T-cell (primary cell): ENCODE results near the gene ADAM17. TPM values are rescaled to one million over a fixed set of nuclear protein-coding genes. Genes with fewer than 3 reads are reported as not detected.
A peak's percentile ranks its signal among the peaks of the same experiment; 100 is the strongest.
"Not testable (repeated sequence)": the region's sequence is repeated elsewhere in the genome, so short reads cannot be mapped to it uniquely, and the experiment has no call there.

ENCODE experiments used
- ATAC-seq, 4 experiments: fragments of 200-7000 bp in 3 of 4; fragments of 150-1000 bp in 1 of 4; cut with Tn5 transposase; replicated peaks in 1 of 4; 1 replicate in 3 of 4; 2 replicates in 1 of 4; pipeline ENCODE4 v1.10.0; 2021; ENCODE audit warnings: moderate library complexity in 3 of 4, mild to moderate bottlenecking in 2 of 4, moderate number of reproducible peaks in 1 of 4
- CTCF ChIA-PET, 2 donors: fragments of 300-600 bp; sonication (Branson Sonifier 250); formaldehyde crosslinking; loops; one replicate each; lab custom pipeline; 2022; ENCODE audit warnings: antibody characterized with exemption in 2 of 2; lab: Charles Lee
- POLR2A ChIA-PET, 2 donors: fragments of 300-600 bp; sonication (Branson Sonifier 250); formaldehyde crosslinking; loops; one replicate each; lab custom pipeline; 2022; ENCODE audit warnings: antibody characterized with exemption in 2 of 2; lab: Charles Lee
- DNase-seq, 35 experiments: peaks; one replicate each; pipeline versions ENCODE4 v3.0.0 to v3.0.0-alpha.2; 2013 to 2023
- H3K27ac ChIP-seq: one replicate; pipeline ENCODE4 v1.5.1; 2013; ENCODE audit warnings: low read length
- H3K27me3 ChIP-seq, 2 experiments: replicated peaks in 1 of 2; 1 replicate in 1 of 2; 2 replicates in 1 of 2; pipeline versions ENCODE4 v1.6.1 to v1.7.0; 2013; ENCODE audit warnings: low read length in 1 of 2, mixed read lengths in 1 of 2; ENCODE audit not compliant: control insufficient read depth in 2 of 2, insufficient read depth in 2 of 2; ENCODE audit errors: extremely low read depth in 1 of 2
- H3K36me3 ChIP-seq, 2 donors: 1 replicate in 1 of 2; 2 replicates in 1 of 2; pipeline versions ENCODE4 v1.6.1 to v1.7.0; 2013; ENCODE audit warnings: low read length in 1 of 2; ENCODE audit not compliant: control insufficient read depth in 2 of 2, insufficient read depth in 1 of 2; ENCODE audit errors: extremely low read depth in 1 of 2
- H3K4me1 ChIP-seq, 2 experiments: 1 replicate in 1 of 2; 2 replicates in 1 of 2; pipeline versions ENCODE4 v1.6.1 to v1.7.0; 2013; ENCODE audit warnings: low read length in 2 of 2, mixed read lengths in 1 of 2; ENCODE audit not compliant: insufficient read depth in 2 of 2, control insufficient read depth in 1 of 2; ENCODE audit errors: extremely low read depth in 1 of 2
- H3K4me3 ChIP-seq, 2 donors: 1 replicate in 1 of 2; 2 replicates in 1 of 2; pipeline versions ENCODE4 v1.5.1 to v1.7.0; 2013; ENCODE audit warnings: mild to moderate bottlenecking in 2 of 2, low read length in 1 of 2, moderate library complexity in 1 of 2; ENCODE audit not compliant: control insufficient read depth in 1 of 2; ENCODE audit errors: extremely low read depth in 1 of 2
- H3K9me3 ChIP-seq: 2 replicates; pipeline ENCODE4 v1.7.0; 2013
- H3K27ac Mint-ChIP-seq, 2 donors: one replicate each; pipeline ENCODE4 v1.8.0; 2020 to 2021; ENCODE audit warnings: mild to moderate bottlenecking in 2 of 2, mixed read lengths in 2 of 2
- H3K27me3 Mint-ChIP-seq, 2 donors: one replicate each; pipeline ENCODE4 v1.8.0; 2021 to 2022; ENCODE audit warnings: mixed read lengths in 2 of 2
- H3K36me3 Mint-ChIP-seq: one replicate; pipeline ENCODE4 v1.8.0; 2021; ENCODE audit warnings: mixed read lengths
- H3K4me1 Mint-ChIP-seq, 3 donors: one replicate each; pipeline ENCODE4 v1.8.0; 2020 to 2022; ENCODE audit warnings: mixed read lengths in 3 of 3, mild to moderate bottlenecking in 1 of 3
- H3K4me3 Mint-ChIP-seq, 3 donors: one replicate each; pipeline ENCODE4 v1.8.0; 2020 to 2022; ENCODE audit warnings: mild to moderate bottlenecking in 3 of 3, mixed read lengths in 3 of 3, moderate library complexity in 3 of 3
- H3K9me3 Mint-ChIP-seq, 3 donors: one replicate each; pipeline ENCODE4 v1.8.0; 2020 to 2022; ENCODE audit warnings: mixed read lengths in 3 of 3
- WGBS: methylation state at CpG from one replicate; pipeline ENCODE4 v1.1.5; 2013; ENCODE audit warnings: missing lambda C conversion rate; ENCODE audit not compliant: insufficient coverage; 5-methylcytosine and 5-hydroxymethylcytosine counted together
- total RNA-seq, 35 experiments: library from RNA in 6 of 35; stranded (reverse) in 6 of 35; fragments of 120-200 nt in 1 of 35; gene quantifications; one replicate each; pipeline versions ENCODE4 v1.2.1 to v1.2.4 and lab custom pipeline; 2013 to 2026

Gene ADAM17
- total RNA-seq, 5 donors from 2014 or later (not counting 1 experiment from before 2014, with no cell fraction given), result 26.5 to 34.5 (median 29.5) TPM

DNA sequence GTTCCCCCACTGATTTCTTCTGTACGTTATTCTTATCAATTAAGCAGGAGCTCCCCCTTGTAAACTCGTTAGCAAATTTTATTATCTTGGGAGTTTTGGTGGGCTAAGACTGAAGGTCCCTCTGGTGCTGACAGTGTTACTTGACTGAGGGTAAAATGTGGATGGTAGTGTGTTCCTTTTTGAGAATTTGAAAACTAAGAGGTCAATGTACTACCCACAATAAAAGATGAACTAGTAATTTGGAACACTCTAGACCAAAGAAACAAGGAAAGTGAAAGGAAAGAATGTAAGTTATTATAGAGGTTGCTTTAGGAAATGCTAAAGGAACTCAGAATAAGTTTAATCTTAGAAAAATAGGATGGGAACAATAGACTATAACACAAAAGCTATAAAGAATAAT, 40.1 kb upstream of the ADAM17 start:
- CTCF ChIA-PET, result interaction anchor here in 1 of 2 donors (0.7 to 1.1 kb wide), 3 partner anchors 26 to 40 kb away, joined by 3 to 4 read pairs (median 3); no protein-coding TSS in a partner anchor
- peaks cover 4 to 10% (median 9%) of the 10 kb centered on the region in 3 donors for H3K9me3 Mint-ChIP-seq

DNA sequence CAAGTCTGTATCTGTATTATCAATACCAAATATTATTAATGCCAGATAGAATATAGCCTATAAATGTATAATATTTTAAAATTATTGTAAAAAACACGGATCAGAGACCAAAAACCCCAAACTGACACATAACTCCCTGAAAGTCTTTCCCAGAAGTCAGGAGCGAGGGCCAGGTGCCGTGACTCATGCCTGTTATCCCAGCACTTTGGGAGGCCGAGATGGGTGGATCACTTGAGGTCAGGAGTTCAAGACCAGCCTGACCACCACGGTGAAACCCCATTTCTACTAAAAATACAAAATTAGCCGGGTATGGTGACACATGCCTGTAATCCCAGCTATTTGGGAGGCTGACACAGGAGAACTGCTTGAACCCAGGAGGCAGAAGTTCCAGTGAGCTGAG, 39.6 kb upstream of the ADAM17 start:
- WGBS, result no CpG with 5 or more reads among the region's 6 CpGs
- not testable (repeated sequence) for ATAC-seq

More for the DNA sequence above, 40.1 kb upstream of the ADAM17 start:
- DNase-seq (no peak), ATAC-seq (peak in 1 of 4 experiments; percentile 16)
- peaks cover 43 to 65% (median 52%) of the 10 kb centered on the region in 3 donors for H3K4me1 Mint-ChIP-seq
- Histone ChIP-seq H3K4me1 (peaks cover 0 to 15% of the 10 kb centered on the region in 2 experiments), H3K27me3 (no peaks in the 10 kb centered on the region), H3K4me3 (no peak overlapping the region), H3K27ac (peak overlapping the region; percentile 44), H3K36me3 (peaks cover 4 to 14% of the 10 kb centered on the region in 2 donors), H3K9me3 (peaks cover 4% of the 10 kb centered on the region)
- peak overlapping the region; percentile 79 to 83 for H3K27ac Mint-ChIP-seq
- POLR2A ChIA-PET, result interaction anchor here (0.6 to 3.4 kb wide), 3 partner anchors 13 to 215 kb away, joined by 3 to 18 read pairs (median 7); no protein-coding TSS in a partner anchor
- no peaks in the 10 kb centered on the region for H3K27me3 Mint-ChIP-seq
- peak overlapping the region; percentile 52 to 72 (median 52) for H3K4me3 Mint-ChIP-seq
- no CpG with 5 or more reads among the region's 2 CpGs for WGBS
- H3K36me3 Mint-ChIP-seq, result peaks cover 35% of the 10 kb centered on the region

DNA sequence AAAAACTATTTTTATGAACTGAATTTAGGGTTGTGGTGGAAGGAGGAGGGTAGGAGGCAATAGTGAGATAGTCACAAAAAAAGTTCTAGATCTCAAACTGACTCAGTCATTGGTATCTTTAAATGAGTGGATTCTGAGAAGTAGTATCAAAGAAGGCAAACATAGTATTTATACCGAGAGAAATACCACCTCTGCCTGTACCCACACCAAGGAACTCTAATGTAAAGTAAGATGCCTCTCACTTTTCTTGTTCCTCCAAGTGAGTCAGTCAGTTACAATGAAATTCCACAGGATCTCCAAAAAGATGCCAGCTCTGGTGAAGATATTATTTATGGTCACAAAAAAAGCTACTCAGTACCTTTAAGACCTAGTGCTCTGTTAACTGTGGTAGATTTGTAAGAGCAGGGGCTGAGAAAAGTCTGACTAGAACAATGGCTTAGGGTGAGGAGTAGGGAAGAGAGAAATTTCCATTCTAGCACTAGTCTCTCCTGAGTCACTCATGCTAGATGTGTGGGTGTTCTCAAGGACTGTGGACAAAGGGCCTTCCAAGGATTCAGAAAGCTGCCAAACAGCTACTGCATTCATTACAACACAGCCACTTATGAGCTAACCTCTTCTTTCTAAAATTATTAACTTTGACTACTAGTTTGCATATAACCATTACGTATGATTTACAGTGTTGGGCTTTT, 38.9 kb upstream of the ADAM17 start:
- H3K4me3 Mint-ChIP-seq, result no peak overlapping the region
- peak overlapping the region; percentile 34 to 44 for H3K27ac Mint-ChIP-seq
- ATAC-seq (no peak), DNase-seq (no peak)
- Histone ChIP-seq H3K4me3 (no peak overlapping the region), H3K4me1 (peaks cover 0 to 15% of the 10 kb centered on the region in 2 experiments), H3K27ac (peak overlapping the region; percentile 0), H3K27me3 (no peaks in the 10 kb centered on the region), H3K9me3 (peaks cover 2% of the 10 kb centered on the region), H3K36me3 (peaks cover 4 to 18% of the 10 kb centered on the region in 2 donors)
- WGBS, result no CpG with 5 or more reads among the region's 2 CpGs
- H3K36me3 Mint-ChIP-seq, result peaks cover 32% of the 10 kb centered on the region
- no peaks in the 10 kb centered on the region for H3K27me3 Mint-ChIP-seq
- CTCF ChIA-PET, result interaction anchor here (0.6 to 0.7 kb wide), 2 partner anchors 17 to 24 kb away, joined by 3 to 6 read pairs; no protein-coding TSS in a partner anchor
- POLR2A ChIA-PET, result interaction anchor here (0.6 to 3.4 kb wide), 3 partner anchors 11 to 25 kb away, joined by 3 to 18 read pairs (median 4); no protein-coding TSS in a partner anchor
- peaks cover 0 to 2% (median 2%) of the 10 kb centered on the region in 3 donors for H3K9me3 Mint-ChIP-seq
- H3K4me1 Mint-ChIP-seq, result peaks cover 43 to 62% (median 50%) of the 10 kb centered on the region in 3 donors

More for the DNA sequence above, 39.6 kb upstream of the ADAM17 start:
- ChIA-PET POLR2A (interaction anchor here (0.6 to 3.4 kb wide), 3 partner anchors 12 to 215 kb away, joined by 3 to 18 read pairs (median 4); no protein-coding TSS in a partner anchor), CTCF (interaction anchor here in 1 of 2 donors (0.7 to 1.0 kb wide), 2 partner anchors 16 to 34 kb away, joined by 3 read pairs; no protein-coding TSS in a partner anchor)
- not testable (repeated sequence) for H3K27me3 ChIP-seq, H3K9me3 ChIP-seq, H3K27ac Mint-ChIP-seq, H3K4me3 Mint-ChIP-seq, H3K9me3 Mint-ChIP-seq, H3K27me3 Mint-ChIP-seq, DNase-seq, H3K4me3 ChIP-seq, H3K27ac ChIP-seq
- Histone ChIP-seq H3K36me3 (peaks cover 4 to 14% of the 10 kb centered on the region in 2 donors), H3K4me1 (peaks cover 0 to 15% of the 10 kb centered on the region in 2 experiments)
- Mint-ChIP-seq H3K36me3 (peaks cover 33% of the 10 kb centered on the region), H3K4me1 (peaks cover 43 to 67% (median 54%) of the 10 kb centered on the region in 3 donors)

DNA sequence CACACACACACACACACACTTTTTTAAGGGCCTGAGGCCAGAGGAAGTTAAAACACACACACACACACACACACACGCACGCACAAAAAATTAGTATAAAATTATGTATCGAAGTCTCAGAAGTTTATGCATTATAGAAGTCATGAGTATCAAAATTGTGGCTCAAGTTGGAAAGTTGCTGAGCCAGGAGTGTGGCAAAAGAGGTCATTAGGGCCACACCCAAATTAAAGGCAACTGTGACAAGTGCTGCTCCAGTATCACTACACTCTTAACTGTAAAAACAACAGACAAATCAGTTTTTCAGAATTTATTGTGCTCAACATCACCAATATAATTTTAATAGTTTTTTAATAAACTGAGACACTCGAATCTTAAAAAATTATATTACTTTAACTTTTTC, 38.3 kb upstream of the ADAM17 start:
- H3K4me3 Mint-ChIP-seq, result no peak overlapping the region
- DNase-seq (no peak), ATAC-seq (no peak)
- Histone ChIP-seq H3K27me3 (no peaks in the 10 kb centered on the region), H3K4me1 (peaks cover 0 to 15% of the 10 kb centered on the region in 2 experiments), H3K9me3 (no peaks in the 10 kb centered on the region), H3K36me3 (peaks cover 4 to 21% of the 10 kb centered on the region in 2 donors), H3K4me3 (no peak overlapping the region), H3K27ac (peak overlapping the region; percentile 0)
- H3K4me1 Mint-ChIP-seq, result peaks cover 42 to 59% (median 48%) of the 10 kb centered on the region in 3 donors
- ChIA-PET POLR2A (no interaction called here), CTCF (interaction anchor here in 1 of 2 donors (0.7 kb wide), 1 partner anchor 14 kb away, joined by 4 read pairs; no protein-coding TSS in a partner anchor)
- H3K27me3 Mint-ChIP-seq, result no peaks in the 10 kb centered on the region
- H3K9me3 Mint-ChIP-seq, result no peaks in the 10 kb centered on the region
- H3K36me3 Mint-ChIP-seq, result peaks cover 27% of the 10 kb centered on the region
- WGBS, result no CpG with 5 or more reads among the region's 4 CpGs
- H3K27ac Mint-ChIP-seq, result peak overlapping the region in 1 of 2 donors; percentile 64

DNA sequence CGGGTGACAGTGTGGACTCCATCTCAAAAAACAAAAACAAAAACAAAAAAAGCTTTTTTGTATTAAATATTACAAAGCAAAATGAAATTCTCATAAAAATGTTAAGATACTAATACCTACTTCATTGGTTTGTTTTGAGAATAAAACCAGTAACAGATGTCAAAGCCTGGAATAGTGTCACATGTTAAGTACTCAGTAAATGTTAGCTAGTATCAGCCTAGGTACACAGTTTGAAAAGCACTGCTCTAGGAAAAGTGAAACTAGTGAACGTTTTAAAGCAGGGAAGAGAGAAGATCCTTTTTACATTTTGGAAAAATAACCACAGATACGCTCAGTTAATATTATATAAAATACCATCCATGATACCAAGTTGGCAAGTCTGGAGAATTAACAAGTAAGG, 37.1 kb upstream of the ADAM17 start:
- Histone ChIP-seq H3K9me3 (no peaks in the 10 kb centered on the region), H3K4me3 (no peak overlapping the region), H3K36me3 (peaks cover 0 to 28% of the 10 kb centered on the region in 2 donors), H3K27me3 (no peaks in the 10 kb centered on the region), H3K27ac (no peak overlapping the region), H3K4me1 (peaks cover 0 to 15% of the 10 kb centered on the region in 2 experiments)
- DNase-seq (no peak), ATAC-seq (no peak)
- Mint-ChIP-seq H3K4me3 (no peak overlapping the region), H3K9me3 (no peaks in the 10 kb centered on the region), H3K4me1 (peaks cover 32 to 51% (median 37%) of the 10 kb centered on the region in 3 donors), H3K36me3 (peaks cover 23% of the 10 kb centered on the region), H3K27me3 (no peaks in the 10 kb centered on the region), H3K27ac (peak overlapping the region in 1 of 2 donors; percentile 23)
- no CpG with 5 or more reads among the region's 3 CpGs for WGBS
- POLR2A ChIA-PET, result no interaction called here
- CTCF ChIA-PET, result no interaction called here

DNA sequence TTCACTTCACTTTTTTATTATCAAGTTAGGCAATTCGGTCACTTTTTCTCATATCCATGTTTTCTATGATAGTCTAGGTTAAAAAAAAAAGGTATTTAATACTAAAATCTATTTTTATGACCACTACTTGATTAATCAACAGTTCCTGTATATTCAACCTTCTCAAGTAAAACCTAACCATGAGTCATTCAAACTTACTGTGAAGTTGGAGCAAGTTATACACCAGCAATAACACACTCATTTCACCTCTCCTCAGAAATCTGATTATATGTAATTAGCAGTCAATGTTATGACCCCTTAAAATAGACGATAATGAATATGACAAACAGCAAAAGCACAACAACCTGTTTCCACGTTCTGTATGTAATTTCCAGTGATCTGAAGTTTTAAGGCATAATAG, 35.0 kb upstream of the ADAM17 start:
- no peaks in the 10 kb centered on the region for H3K27me3 ChIP-seq
- no peak overlapping the region for H3K27ac ChIP-seq
- Mint-ChIP-seq H3K36me3 (peaks cover 39% of the 10 kb centered on the region), H3K27ac (no peak overlapping the region), H3K4me1 (peaks cover 15 to 34% (median 21%) of the 10 kb centered on the region in 3 donors), H3K9me3 (no peaks in the 10 kb centered on the region), H3K4me3 (no peak overlapping the region), H3K27me3 (no peaks in the 10 kb centered on the region)
- DNase-seq (no peak), ATAC-seq (no peak)
- peaks cover 0 to 48% of the 10 kb centered on the region in 2 donors for H3K36me3 ChIP-seq
- no CpG with 5 or more reads among the region's 3 CpGs for WGBS
- peaks cover 0 to 11% of the 10 kb centered on the region in 2 experiments for H3K4me1 ChIP-seq
- no peaks in the 10 kb centered on the region for H3K9me3 ChIP-seq
- CTCF ChIA-PET, result interaction anchor here in 1 of 2 donors (0.6 kb wide), 1 partner anchor 28 kb away, joined by 3 read pairs; no protein-coding TSS in a partner anchor
- POLR2A ChIA-PET, result no interaction called here
- H3K4me3 ChIP-seq, result no peak overlapping the region
